ENCODE results near the gene STRA8. TPM values are rescaled to one million over a fixed set of nuclear protein-coding genes. Genes with fewer than 3 reads are reported as not detected.

STRA8 gene
- total and polyA plus RNA-seq, 2 donors, result 0.16 to 0.28 TPM

- no peak overlapping the region for H3K27ac ChIP-seq (ENCODE audit: low read depth in 1 of 2, low read length in 1 of 2)
- DNase-seq (ENCODE audit: low read depth in 6 of 9, low spot score in 9 of 9), result no peak
- no peaks in the 10 kb centered on the region for H3K4me1 ChIP-seq (ENCODE audit: control insufficient read depth in 2 of 2, insufficient read depth in 2 of 2, low read length in 2 of 2)
- H3K36me3 ChIP-seq (ENCODE audit: control insufficient read depth in 2 of 2, insufficient read depth in 2 of 2, low read length in 1 of 2), result no peaks in the 10 kb centered on the region
- WGBS, result 89% methylated on average over 10 of the region's 10 CpGs
- peaks cover 0 to 1% of the 10 kb centered on the region in 2 donors for H3K9me3 ChIP-seq (ENCODE audit: control insufficient read depth in 2 of 2, insufficient read depth in 1 of 2, low read length in 1 of 2)
- no peak overlapping the region for H3K4me3 ChIP-seq (ENCODE audit: low read length in 2 of 2)
- H3K27me3 ChIP-seq (ENCODE audit: control insufficient read depth in 2 of 2, insufficient read depth in 1 of 2, low read length in 1 of 2), result no peaks in the 10 kb centered on the region
Measured at GRCh38 chr7:135282561-135283254, 49.1 kb downstream of the STRA8 start.

GRCh38 chr7:135283959-135284638, 50.5 kb downstream of the STRA8 start:
- WGBS, result 94% methylated on average over 4 of the region's 4 CpGs
- Histone ChIP-seq H3K27me3 (ENCODE audit: control insufficient read depth in 2 of 2, insufficient read depth in 1 of 2, low read length in 1 of 2) (no peaks in the 10 kb centered on the region), H3K4me1 (ENCODE audit: control insufficient read depth in 2 of 2, insufficient read depth in 2 of 2, low read length in 2 of 2) (no peaks in the 10 kb centered on the region), H3K27ac (ENCODE audit: low read depth in 1 of 2, low read length in 1 of 2) (no peak overlapping the region), H3K4me3 (ENCODE audit: low read length in 2 of 2) (no peak overlapping the region), H3K9me3 (ENCODE audit: control insufficient read depth in 2 of 2, insufficient read depth in 1 of 2, low read length in 1 of 2) (peaks cover 0 to 1% of the 10 kb centered on the region in 2 donors), H3K36me3 (ENCODE audit: control insufficient read depth in 2 of 2, insufficient read depth in 2 of 2, low read length in 1 of 2) (no peaks in the 10 kb centered on the region)
- DNase-seq (ENCODE audit: low read depth in 6 of 9, low spot score in 9 of 9), result no peak

GRCh38 chr7:135285547-135286233, 52.1 kb downstream of the STRA8 start:
- no peaks in the 10 kb centered on the region for H3K4me1 ChIP-seq (ENCODE audit: control insufficient read depth in 2 of 2, insufficient read depth in 2 of 2, low read length in 2 of 2)
- WGBS, result 95% methylated on average over 5 of the region's 5 CpGs

GRCh38 chr7:135286876-135287275, 53.2 kb downstream of the STRA8 start:
- H3K36me3 ChIP-seq (ENCODE audit: control insufficient read depth in 2 of 2, insufficient read depth in 2 of 2, low read length in 1 of 2), result no peaks in the 10 kb centered on the region
- no peak overlapping the region for H3K4me3 ChIP-seq (ENCODE audit: low read length in 2 of 2)
- peaks cover 0 to 1% of the 10 kb centered on the region in 2 donors for H3K9me3 ChIP-seq (ENCODE audit: control insufficient read depth in 2 of 2, insufficient read depth in 1 of 2, low read length in 1 of 2)
- H3K27me3 ChIP-seq (ENCODE audit: control insufficient read depth in 2 of 2, insufficient read depth in 1 of 2, low read length in 1 of 2), result no peaks in the 10 kb centered on the region
- H3K4me1 ChIP-seq (ENCODE audit: control insufficient read depth in 2 of 2, insufficient read depth in 2 of 2, low read length in 2 of 2), result no peaks in the 10 kb centered on the region
- no peak for DNase-seq (ENCODE audit: low read depth in 6 of 9, low spot score in 9 of 9)
- WGBS, result 97% methylated on average over 4 of the region's 4 CpGs
- H3K27ac ChIP-seq (ENCODE audit: low read depth in 1 of 2, low read length in 1 of 2), result no peak overlapping the region

More at GRCh38 chr7:135285547-135286233, 52.1 kb downstream of the STRA8 start:
- Histone ChIP-seq H3K36me3 (ENCODE audit: control insufficient read depth in 2 of 2, insufficient read depth in 2 of 2, low read length in 1 of 2) (no peaks in the 10 kb centered on the region), H3K27me3 (ENCODE audit: control insufficient read depth in 2 of 2, insufficient read depth in 1 of 2, low read length in 1 of 2) (no peaks in the 10 kb centered on the region), H3K9me3 (ENCODE audit: control insufficient read depth in 2 of 2, insufficient read depth in 1 of 2, low read length in 1 of 2) (peaks cover 0 to 1% of the 10 kb centered on the region in 2 donors), H3K4me3 (ENCODE audit: low read length in 2 of 2) (no peak overlapping the region), H3K27ac (ENCODE audit: low read depth in 1 of 2, low read length in 1 of 2) (no peak overlapping the region)
- no peak for DNase-seq (ENCODE audit: low read depth in 6 of 9, low spot score in 9 of 9)

- DNase-seq (ENCODE audit: low read depth in 6 of 9, low spot score in 9 of 9), result no peak
- H3K4me1 ChIP-seq (ENCODE audit: control insufficient read depth in 2 of 2, insufficient read depth in 2 of 2, low read length in 2 of 2), result no peaks in the 10 kb centered on the region
- WGBS, result 96% methylated on average over 7 of the region's 7 CpGs
- no peak overlapping the region for H3K4me3 ChIP-seq (ENCODE audit: low read length in 2 of 2)
- no peaks in the 10 kb centered on the region for H3K36me3 ChIP-seq (ENCODE audit: control insufficient read depth in 2 of 2, insufficient read depth in 2 of 2, low read length in 1 of 2)
- no peak overlapping the region for H3K27ac ChIP-seq (ENCODE audit: low read depth in 1 of 2, low read length in 1 of 2)
- peaks cover 0 to 1% of the 10 kb centered on the region in 2 donors for H3K9me3 ChIP-seq (ENCODE audit: control insufficient read depth in 2 of 2, insufficient read depth in 1 of 2, low read length in 1 of 2)
- no peaks in the 10 kb centered on the region for H3K27me3 ChIP-seq (ENCODE audit: control insufficient read depth in 2 of 2, insufficient read depth in 1 of 2, low read length in 1 of 2)
Measured at GRCh38 chr7:135290594-135290993, 57.0 kb downstream of the STRA8 start.

GRCh38 chr7:135291809-135292253, 58.2 kb downstream of the STRA8 start:
- no peaks in the 10 kb centered on the region for H3K27me3 ChIP-seq (ENCODE audit: control insufficient read depth in 2 of 2, insufficient read depth in 1 of 2, low read length in 1 of 2)
- H3K36me3 ChIP-seq (ENCODE audit: control insufficient read depth in 2 of 2, insufficient read depth in 2 of 2, low read length in 1 of 2), result no peaks in the 10 kb centered on the region
- 82% methylated on average over 8 of the region's 8 CpGs for WGBS
- DNase-seq (ENCODE audit: low read depth in 6 of 9, low spot score in 9 of 9), result no peak
- no peak overlapping the region for H3K27ac ChIP-seq (ENCODE audit: low read depth in 1 of 2, low read length in 1 of 2)
- no peaks in the 10 kb centered on the region for H3K9me3 ChIP-seq (ENCODE audit: control insufficient read depth in 2 of 2, insufficient read depth in 1 of 2, low read length in 1 of 2)
- no peaks in the 10 kb centered on the region for H3K4me1 ChIP-seq (ENCODE audit: control insufficient read depth in 2 of 2, insufficient read depth in 2 of 2, low read length in 2 of 2)
- no peak overlapping the region for H3K4me3 ChIP-seq (ENCODE audit: low read length in 2 of 2)

GRCh38 chr7:135299235-135299634, 65.6 kb downstream of the STRA8 start:
- no peak for DNase-seq (ENCODE audit: low read depth in 6 of 9, low spot score in 9 of 9)
- 87% methylated on average over 6 of the region's 6 CpGs for WGBS
- no peak overlapping the region for H3K4me3 ChIP-seq (ENCODE audit: low read length in 2 of 2)

GRCh38 chr7:135300913-135301765, 67.5 kb downstream of the STRA8 start:
- H3K27ac ChIP-seq (ENCODE audit: low read depth in 1 of 2, low read length in 1 of 2), result no peak overlapping the region
- no peaks in the 10 kb centered on the region for H3K9me3 ChIP-seq (ENCODE audit: control insufficient read depth in 2 of 2, insufficient read depth in 1 of 2, low read length in 1 of 2)
- no peaks in the 10 kb centered on the region for H3K4me1 ChIP-seq (ENCODE audit: control insufficient read depth in 2 of 2, insufficient read depth in 2 of 2, low read length in 2 of 2)
- DNase-seq (ENCODE audit: low read depth in 6 of 9, low spot score in 9 of 9), result no peak
- 95% methylated on average over 3 of the region's 3 CpGs for WGBS
- H3K27me3 ChIP-seq (ENCODE audit: control insufficient read depth in 2 of 2, insufficient read depth in 1 of 2, low read length in 1 of 2), result peaks cover 0 to 2% of the 10 kb centered on the region in 2 donors
- no peak overlapping the region for H3K4me3 ChIP-seq (ENCODE audit: low read length in 2 of 2)
- no peaks in the 10 kb centered on the region for H3K36me3 ChIP-seq (ENCODE audit: control insufficient read depth in 2 of 2, insufficient read depth in 2 of 2, low read length in 1 of 2)

More at GRCh38 chr7:135299235-135299634, 65.6 kb downstream of the STRA8 start:
- Histone ChIP-seq H3K9me3 (ENCODE audit: control insufficient read depth in 2 of 2, insufficient read depth in 1 of 2, low read length in 1 of 2) (no peaks in the 10 kb centered on the region), H3K36me3 (ENCODE audit: control insufficient read depth in 2 of 2, insufficient read depth in 2 of 2, low read length in 1 of 2) (no peaks in the 10 kb centered on the region), H3K4me1 (ENCODE audit: control insufficient read depth in 2 of 2, insufficient read depth in 2 of 2, low read length in 2 of 2) (no peaks in the 10 kb centered on the region), H3K27me3 (ENCODE audit: control insufficient read depth in 2 of 2, insufficient read depth in 1 of 2, low read length in 1 of 2) (peaks cover 0 to 2% of the 10 kb centered on the region in 2 donors), H3K27ac (ENCODE audit: low read depth in 1 of 2, low read length in 1 of 2) (no peak overlapping the region)
